PC-3 (cell line): ENCODE data around the gene LTBP3. TPM values are rescaled to one million over a fixed set of nuclear protein-coding genes. Genes with fewer than 3 reads are reported as not detected.
"Not testable (repeated sequence)": the region's sequence is repeated elsewhere in the genome, so short reads cannot be mapped to it uniquely, and the experiment has no call there.

Source experiments
- ATAC-seq: fragments of 200-7000 bp; cut with Tn5 transposase; 2 replicates; pipeline ENCODE4 v1.9.1; 2020; ENCODE audit warnings: mild to moderate bottlenecking, moderate library complexity
- BruUV-seq: library from RNA; stranded (reverse); fragments of 400-500 nt; replicated peaks from 2 replicates; lab custom pipeline; 2021; lab: Mats Ljungman, UMichigan
- CTCF ChIA-PET: fragments of 300-600 bp; sonication (Branson Sonifier 250); formaldehyde crosslinking; loops from one replicate; lab custom pipeline; 2022; ENCODE audit warnings: antibody characterized with exemption; lab: Charles Lee
- POLR2A ChIA-PET: fragments of 300-600 bp; sonication (Branson Sonifier 250); formaldehyde crosslinking; loops from one replicate; lab custom pipeline; 2022; ENCODE audit warnings: antibody characterized with exemption; ENCODE audit not compliant: unreplicated experiment; lab: Charles Lee
- DNase-seq: peaks from one replicate; pipeline ENCODE4 v3.0.0-alpha.2; 2015
- H2AFZ ChIP-seq: fragments of 300-600 bp; sonication (generic); 2 replicates; pipeline ENCODE4 v1.6.0; 2016; ENCODE audit warnings: antibody characterized with exemption, low read length
- H3F3A ChIP-seq: fragments of 300-600 bp; sonication (generic); one replicate; pipeline ENCODE4 v1.6.0; 2017; ENCODE audit warnings: antibody characterized with exemption, low read length, control low read depth, mild to moderate bottlenecking; ENCODE audit not compliant: unreplicated experiment
- H3K27ac ChIP-seq: fragments of 300-600 bp; sonication (generic); 2 replicates; pipeline ENCODE4 v1.5.1; 2016; ENCODE audit warnings: mild to moderate bottlenecking, low read length
- H3K27me3 ChIP-seq: fragments of 300-600 bp; sonication (generic); 2 replicates; pipeline ENCODE4 v1.6.1; 2016; ENCODE audit warnings: low read length, mixed read lengths
- H3K36me3 ChIP-seq: fragments of 300-600 bp; sonication (generic); 2 replicates; pipeline ENCODE4 v1.6.1; 2016; ENCODE audit warnings: low read depth, mixed run types, low read length, mixed read lengths
- H3K4me1 ChIP-seq: fragments of 300-600 bp; sonication (generic); 2 replicates; pipeline ENCODE4 v1.5.1; 2016; ENCODE audit warnings: low read length; ENCODE audit not compliant: insufficient read depth
- H3K4me2 ChIP-seq: fragments of 300-600 bp; sonication (generic); 2 replicates; pipeline ENCODE4 v1.6.0; 2016; ENCODE audit warnings: low read length
- H3K4me3 ChIP-seq: fragments of 300-600 bp; sonication (generic); 2 replicates; pipeline ENCODE4 v1.5.1; 2016; ENCODE audit warnings: mild to moderate bottlenecking, low read length, mixed read lengths
- H3K79me2 ChIP-seq: fragments of 300-600 bp; sonication (generic); 2 replicates; pipeline ENCODE4 v1.6.1; 2017; ENCODE audit warnings: low read length, mixed read lengths
- H3K9ac ChIP-seq: fragments of 300-600 bp; sonication (generic); 2 replicates; pipeline ENCODE4 v1.6.0; 2016; ENCODE audit warnings: mild to moderate bottlenecking, low read length
- H3K9me2 ChIP-seq: fragments of 300-600 bp; sonication (generic); replicated peaks from 2 replicates; pipeline ENCODE4 v1.6.1; 2016; ENCODE audit warnings: mixed run types, low read length, mixed read lengths
- H3K9me3 ChIP-seq: fragments of 300-600 bp; sonication (generic); 2 replicates; pipeline ENCODE4 v1.6.1; 2016; ENCODE audit warnings: low read length, mixed read lengths
- H4K20me1 ChIP-seq: fragments of 300-600 bp; sonication (generic); 2 replicates; pipeline ENCODE4 v1.6.1; 2016; ENCODE audit warnings: low read length, mixed read lengths
- CTCF ChIP-seq: fragments of 300-600 bp; sonication (generic); conservative IDR thresholded peaks from 2 replicates; pipeline ENCODE4 v1.5.1; 2017; ENCODE audit warnings: antibody characterized with exemption, low read depth, mild to moderate bottlenecking, low read length
- EZH2 ChIP-seq: fragments of 300-600 bp; sonication (generic); IDR thresholded peaks from one replicate; pipeline ENCODE4 v1.6.1; 2017; ENCODE audit warnings: antibody characterized with exemption, mild to moderate bottlenecking, low read length; ENCODE audit not compliant: unreplicated experiment
- EZH2phosphoT487 ChIP-seq: fragments of 300-600 bp; sonication (generic); IDR thresholded peaks from 2 replicates; pipeline ENCODE4 v1.6.1; 2018; ENCODE audit warnings: mild to moderate bottlenecking, antibody characterized with exemption, low read length, borderline replicate concordance
- intact Hi-C: fragments of 100-400 bp; cut with micrococcal nuclease; formaldehyde crosslinking; loops from 2 replicates; pipeline ENCODE4 v1.9.0; 2023
- total RNA-seq: library from RNA; depleted of rRNA; stranded (reverse); fragments of >200 nt; gene quantifications from 2 replicates; pipeline ENCODE4 v1.2.3, GENCODE V29; 2014

The LTBP3 gene
- total RNA-seq, 1 experiment from 2014 or later, result 197 TPM

GRCh38 chr11:65521777-65522521 is 36.2 kb downstream of the LTBP3 start:
- H3K4me2 ChIP-seq, H3K27me3 ChIP-seq, H4K20me1 ChIP-seq, H3K36me3 ChIP-seq, POLR2A ChIA-PET, H3K9me2 ChIP-seq, H3K9me3 ChIP-seq, intact Hi-C loops, DNase-seq, ATAC-seq, H2AFZ ChIP-seq, H3K9ac ChIP-seq, H3K27ac ChIP-seq, CTCF ChIA-PET, H3F3A ChIP-seq, BruUV-seq, H3K4me3 ChIP-seq: not testable (repeated sequence)
- peaks cover 11% of the 10 kb centered on the region for H3K4me1 ChIP-seq
- H3K79me2 ChIP-seq, result peaks cover 19% of the 10 kb centered on the region

GRCh38 chr11:65518941-65519549 is 39.1 kb downstream of the LTBP3 start:
- POLR2A ChIA-PET, H3K27ac ChIP-seq, BruUV-seq, H3K9me2 ChIP-seq, H3K36me3 ChIP-seq, H3K9ac ChIP-seq, H3K27me3 ChIP-seq, DNase-seq, H3K4me1 ChIP-seq, intact Hi-C loops, H4K20me1 ChIP-seq, ATAC-seq, H2AFZ ChIP-seq, H3K4me3 ChIP-seq, H3K79me2 ChIP-seq, H3K9me3 ChIP-seq, H3K4me2 ChIP-seq, H3F3A ChIP-seq: not testable (repeated sequence)
- CTCF ChIA-PET, result interaction anchor here (0.6 kb wide), 1 partner anchor 161 kb away, joined by 3 read pairs; no protein-coding TSS in a partner anchor

- H2AFZ ChIP-seq, result no peak overlapping the region
- H3K9me2 ChIP-seq, result no peaks in the 10 kb centered on the region
- no peak overlapping the region for H3K4me3 ChIP-seq
- intact Hi-C loops, result no loop called here
- no peaks in the 10 kb centered on the region for H3F3A ChIP-seq
- BruUV-seq, result no TSS peak
- H3K27me3 ChIP-seq, result no peaks in the 10 kb centered on the region
- TF ChIP-seq EZH2phosphoT487 (no peak), CTCF (no peak), EZH2 (no peak)
- no peaks in the 10 kb centered on the region for H3K9me3 ChIP-seq
- ATAC-seq, result no peak
- H3K4me1 ChIP-seq, result no peaks in the 10 kb centered on the region
- no peaks in the 10 kb centered on the region for H3K36me3 ChIP-seq
- H3K9ac ChIP-seq, result no peak overlapping the region
- CTCF ChIA-PET, result no interaction called here
- no peaks in the 10 kb centered on the region for H3K79me2 ChIP-seq
- no peak overlapping the region for H3K27ac ChIP-seq
- no peak overlapping the region for H3K4me2 ChIP-seq
- no peaks in the 10 kb centered on the region for H4K20me1 ChIP-seq
- DNase-seq, result no peak
- POLR2A ChIA-PET, result no interaction called here
Observed at GRCh38 chr11:65516135-65516968, 41.8 kb downstream of the LTBP3 start.

- ATAC-seq, H3F3A ChIP-seq, BruUV-seq, H3K4me3 ChIP-seq, H3K27me3 ChIP-seq, POLR2A ChIA-PET, H4K20me1 ChIP-seq, H3K4me1 ChIP-seq, H3K27ac ChIP-seq, H3K36me3 ChIP-seq, CTCF ChIA-PET, H2AFZ ChIP-seq, H3K9me3 ChIP-seq, H3K4me2 ChIP-seq, H3K79me2 ChIP-seq, intact Hi-C loops, H3K9me2 ChIP-seq, H3K9ac ChIP-seq, DNase-seq: not testable (repeated sequence)
Observed at GRCh38 chr11:65512311-65512710, 45.8 kb downstream of the LTBP3 start.
